T-helper 2 cell treated with Interferon-gamma antibody and Interleukin-4, amounts not matched to agents 100 ng/mL and 5 ng/mL, for 36 hours (primary cell): ENCODE data around the gene ZDHHC11. TPM values are rescaled to one million over a fixed set of nuclear protein-coding genes. Genes with fewer than 3 reads are reported as not detected.
"Not testable (repeated sequence)": the region's sequence is repeated elsewhere in the genome, so short reads cannot be mapped to it uniquely, and the experiment has no call there.

Experiments used
- intact Hi-C: fragments of 100-400 bp; cut with micrococcal nuclease; formaldehyde crosslinking; loops from one replicate; pipeline ENCODE4 v1.15.1; 2023
- total RNA-seq: library from RNA; stranded (reverse); gene quantifications from 2 replicates; pipeline ENCODE4 v1.2.3, GENCODE V29; 2022

ZDHHC11 gene
- total RNA-seq, 1 donor from 2014 or later = 21.5 TPM

DNA sequence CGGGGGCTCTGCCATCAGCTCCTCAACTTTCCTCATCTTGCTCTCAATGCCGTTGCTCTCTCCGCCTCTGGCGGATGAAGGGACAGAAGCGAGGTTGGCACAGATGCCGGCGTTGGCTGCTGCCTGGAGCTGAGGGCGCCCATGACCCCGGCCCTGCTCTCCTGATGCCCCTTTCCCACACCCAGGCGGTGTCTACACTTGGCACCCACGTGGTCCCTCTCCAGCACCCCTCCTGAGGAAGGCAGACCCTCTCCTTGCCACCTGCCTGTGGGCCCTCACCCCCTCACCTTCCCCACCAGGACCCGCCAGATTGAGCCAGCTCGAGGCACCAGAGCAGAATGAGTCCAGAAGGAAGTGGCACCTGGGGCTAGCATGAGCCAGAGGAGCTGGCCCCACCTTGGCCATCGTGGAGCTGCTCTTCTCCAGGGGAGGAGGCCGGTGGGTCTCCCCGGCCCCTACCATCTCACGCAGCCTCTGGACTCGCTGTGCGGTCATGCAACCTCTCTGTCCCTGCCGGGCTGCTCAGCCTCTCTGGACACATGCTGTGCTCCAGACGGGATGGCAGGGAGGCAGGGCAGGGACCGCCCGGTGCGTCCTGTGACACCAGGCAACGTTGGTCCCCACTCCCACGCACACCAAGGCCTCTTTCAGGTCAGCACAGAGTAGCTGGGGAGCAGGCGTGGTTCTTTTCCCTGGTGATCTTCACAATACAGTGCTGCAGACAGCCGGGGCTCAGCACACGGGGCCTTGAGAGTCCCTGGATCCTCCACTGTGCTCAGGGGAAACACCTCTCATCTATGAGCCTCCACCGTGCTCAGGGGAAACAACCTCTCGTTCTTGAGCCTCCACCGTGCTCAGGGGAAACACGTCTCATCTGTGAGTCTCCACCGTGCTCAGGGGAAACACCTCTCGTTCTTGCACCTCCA is 4.8 kb downstream of the ZDHHC11 start:
- intact Hi-C loops = not testable (repeated sequence)

- intact Hi-C loops = not testable (repeated sequence)
Measured at GRCh38 chr5:845031-845675, 5.6 kb downstream of the ZDHHC11 start.

GRCh38 chr5:844426-844825 is 6.4 kb downstream of the ZDHHC11 start:
- intact Hi-C loops = loop anchor here (5.0 kb wide), 1 partner anchor 87 kb away; no protein-coding TSS in a partner anchor

DNA sequence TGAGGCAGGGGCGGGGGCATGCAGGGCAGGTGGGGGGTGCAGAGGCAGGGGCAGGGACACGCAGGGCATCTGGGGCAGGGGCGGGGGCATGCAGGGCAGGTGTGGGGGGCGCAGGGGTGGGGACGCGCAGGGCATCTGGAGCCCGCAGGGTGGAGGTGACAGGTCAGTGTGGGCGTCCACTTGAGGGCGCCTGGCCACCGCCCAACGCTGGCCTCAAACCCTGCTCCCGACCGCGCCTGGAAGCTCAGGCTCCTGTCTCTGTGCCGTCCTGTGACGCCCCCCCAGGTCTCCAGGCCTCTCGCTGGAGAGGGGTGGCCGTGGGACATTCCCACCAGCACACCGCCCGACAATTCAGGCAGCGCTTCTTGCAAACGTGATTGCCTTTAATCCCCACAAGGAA is 6.9 kb downstream of the ZDHHC11 start:
- intact Hi-C loops = loop anchor here (5.0 kb wide), 1 partner anchor 87 kb away; no protein-coding TSS in a partner anchor

GRCh38 chr5:843371-843770 is 7.4 kb downstream of the ZDHHC11 start:
- intact Hi-C loops = loop anchor here (5.0 kb wide), 1 partner anchor 86 kb away; no protein-coding TSS in a partner anchor

- intact Hi-C loops = loop anchor here (5.0 kb wide), 1 partner anchor 85 kb away; no protein-coding TSS in a partner anchor
Measured at GRCh38 chr5:842402-843221, 8.2 kb downstream of the ZDHHC11 start.

- intact Hi-C loops = loop anchor here (5.0 kb wide), 1 partner anchor 84 kb away; no protein-coding TSS in a partner anchor
Measured at GRCh38 chr5:841531-842401, 9.0 kb downstream of the ZDHHC11 start.

GRCh38 chr5:840974-841435 is 9.8 kb downstream of the ZDHHC11 start:
- intact Hi-C loops = loop anchor here (5.0 kb wide), 1 partner anchor 84 kb away; no protein-coding TSS in a partner anchor

DNA sequence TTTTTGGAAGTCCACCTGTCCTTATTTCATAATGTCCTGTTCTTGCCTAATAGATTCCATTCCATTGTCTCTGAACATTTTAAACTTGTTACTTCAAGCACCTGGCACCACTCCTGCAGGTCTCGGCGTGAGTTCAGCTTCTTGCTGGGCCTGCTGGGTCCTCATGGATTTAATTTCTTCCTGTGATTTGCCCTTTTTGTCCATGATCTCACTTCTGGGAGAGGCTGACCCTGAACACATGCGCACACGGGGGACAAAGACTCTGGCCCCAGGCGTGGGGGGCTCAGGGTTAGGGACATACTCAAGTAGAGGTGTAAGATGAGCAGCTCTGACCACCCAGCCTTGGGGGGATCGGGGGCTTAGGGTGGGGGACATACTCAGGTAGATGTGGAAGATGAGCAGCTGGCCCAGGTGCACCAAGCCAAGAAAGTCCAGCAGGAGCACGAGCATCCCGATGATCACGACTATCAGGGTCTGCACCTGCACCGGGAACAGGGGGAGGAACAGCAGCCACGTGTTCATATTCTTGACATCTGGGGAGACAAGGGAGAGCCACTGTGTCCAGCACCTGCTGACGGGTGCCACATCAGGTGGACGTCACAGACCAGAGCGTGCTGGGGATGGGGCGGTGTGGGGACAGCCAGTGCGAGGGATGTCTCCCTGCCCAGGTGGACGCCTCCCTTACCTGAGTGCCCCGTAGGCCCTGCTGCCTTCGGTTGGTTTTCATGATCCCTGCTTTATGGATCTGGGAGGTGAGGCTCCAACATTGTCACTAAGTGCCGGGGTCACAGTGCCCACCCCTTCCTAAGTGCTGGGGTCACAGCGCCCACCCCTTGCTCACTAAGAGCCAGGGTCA is 10.4 kb downstream of the ZDHHC11 start:
- intact Hi-C loops = loop anchor here (5.0 kb wide), 1 partner anchor 83 kb away; no protein-coding TSS in a partner anchor

GRCh38 chr5:838431-838851 is 12.3 kb downstream of the ZDHHC11 start:
- intact Hi-C loops = not testable (repeated sequence)

DNA sequence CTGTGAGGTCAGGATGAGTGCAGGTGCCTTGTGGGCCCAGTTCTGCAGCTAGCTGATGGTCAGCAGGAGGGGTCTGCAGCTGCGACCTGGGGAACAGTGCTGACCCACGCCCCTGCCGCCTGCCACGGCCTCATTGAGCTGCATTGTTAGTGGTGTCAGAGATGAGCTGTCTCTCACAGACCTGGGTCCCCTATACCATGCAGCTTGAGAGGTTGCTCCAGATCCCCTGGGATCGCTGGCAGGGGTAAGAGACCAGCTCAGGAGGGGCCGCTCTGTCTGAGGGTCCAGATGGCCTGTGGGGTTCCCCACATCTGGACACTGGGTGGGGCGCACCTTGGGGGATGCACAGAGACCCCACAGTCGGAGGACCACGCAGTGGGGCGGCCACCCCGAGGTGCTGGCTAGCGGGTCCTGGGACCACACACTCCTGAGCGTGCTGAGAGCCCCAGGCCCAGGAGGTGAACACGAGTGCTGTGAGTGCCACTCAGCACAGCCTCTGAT is 13.1 kb downstream of the ZDHHC11 start:
- intact Hi-C loops = not testable (repeated sequence)

- intact Hi-C loops = not testable (repeated sequence)
Measured at GRCh38 chr5:835933-836612, 14.7 kb downstream of the ZDHHC11 start.

DNA sequence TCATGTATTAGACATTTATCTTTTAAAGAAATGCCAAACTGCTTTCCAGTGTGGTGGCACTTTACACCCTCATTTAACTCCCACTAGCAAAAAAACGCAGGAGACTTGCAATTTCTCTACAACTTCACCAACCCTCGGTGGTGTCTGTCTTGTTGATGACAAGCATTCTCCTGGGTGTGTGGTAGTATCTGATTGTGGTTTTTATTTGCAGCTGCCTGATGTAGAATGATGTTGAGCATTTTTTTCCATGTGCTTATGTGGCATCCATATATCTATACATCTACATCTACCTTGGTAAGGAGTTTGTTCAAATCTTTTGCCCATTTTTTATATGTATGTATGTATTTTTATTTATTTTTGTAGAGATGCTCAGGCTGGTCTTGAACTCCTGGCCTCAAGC is 16.8 kb downstream of the ZDHHC11 start:
- intact Hi-C loops = not testable (repeated sequence)

DNA sequence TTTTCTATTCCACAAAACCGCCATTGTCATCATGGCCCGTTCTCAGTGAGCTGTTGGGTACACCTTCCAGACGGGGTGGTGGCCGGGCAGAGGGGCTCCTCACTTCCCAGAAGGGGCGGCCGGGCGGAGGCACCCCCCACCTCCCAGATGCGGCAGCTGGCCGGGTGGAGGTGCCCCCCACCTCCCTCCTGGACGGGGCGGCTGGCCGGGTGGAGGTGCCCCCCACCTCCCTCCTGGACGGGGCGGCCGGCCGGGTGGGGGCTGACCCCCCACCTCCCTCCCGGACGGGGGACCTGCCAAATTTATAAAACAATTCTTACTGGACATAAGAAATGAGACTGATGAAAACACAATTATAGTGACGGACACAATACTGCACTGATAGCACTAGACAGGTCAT is 22.6 kb downstream of the ZDHHC11 start:
- intact Hi-C loops = not testable (repeated sequence)

DNA sequence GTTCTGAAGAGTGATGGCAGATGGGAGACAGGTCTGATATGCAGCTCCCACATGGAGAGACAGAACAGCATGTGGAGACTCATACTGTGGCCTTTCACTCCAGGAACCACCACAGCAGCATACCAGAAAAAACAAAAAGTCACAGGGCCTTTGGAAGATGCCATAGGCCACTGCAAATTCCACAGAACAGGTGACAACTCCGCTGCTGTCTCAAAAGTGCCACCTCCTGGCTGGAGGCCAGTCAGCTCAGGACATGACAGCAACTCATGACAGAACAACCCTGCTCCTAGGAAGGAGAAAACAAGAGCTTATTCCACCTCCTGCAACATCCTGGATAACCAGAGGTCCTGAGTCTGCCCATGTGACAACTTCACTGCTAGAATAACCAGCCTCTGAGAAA is 25.2 kb downstream of the ZDHHC11 start:
- intact Hi-C loops = not testable (repeated sequence)

- intact Hi-C loops = no loop called here
Measured at GRCh38 chr5:821504-821903, 29.3 kb downstream of the ZDHHC11 start.

GRCh38 chr5:820245-820644 is 30.5 kb downstream of the ZDHHC11 start:
- intact Hi-C loops = no loop called here

DNA sequence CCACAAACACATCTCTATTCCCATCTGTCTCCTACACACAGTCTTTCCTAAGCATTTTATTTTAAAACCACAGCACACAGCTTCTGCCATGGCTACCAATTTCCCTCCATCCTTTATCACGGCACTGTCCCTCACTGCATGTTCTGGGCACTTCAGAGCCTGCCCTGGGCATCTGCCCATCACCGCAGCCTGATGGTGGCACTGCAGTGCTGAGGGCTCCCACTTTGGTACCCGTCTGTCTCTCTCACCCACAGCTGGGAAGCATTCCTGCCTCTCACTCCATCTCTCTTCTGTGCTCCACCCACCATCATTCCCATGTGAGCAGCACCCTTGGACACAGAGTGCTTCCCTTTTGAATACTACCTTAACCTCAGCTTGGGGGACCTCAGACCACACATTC is 31.7 kb downstream of the ZDHHC11 start:
- intact Hi-C loops = no loop called here
